GM19043 (cell line): ENCODE data around the gene GOT1.

Experiments used
- ATAC-seq: cut with Tn5 transposase; IDR thresholded peaks from one replicate; pipeline ENCODE4 v1.9.1; 2021; ENCODE audit warnings: low read depth; ENCODE audit not compliant: unreplicated experiment

Gene GOT1

DNA sequence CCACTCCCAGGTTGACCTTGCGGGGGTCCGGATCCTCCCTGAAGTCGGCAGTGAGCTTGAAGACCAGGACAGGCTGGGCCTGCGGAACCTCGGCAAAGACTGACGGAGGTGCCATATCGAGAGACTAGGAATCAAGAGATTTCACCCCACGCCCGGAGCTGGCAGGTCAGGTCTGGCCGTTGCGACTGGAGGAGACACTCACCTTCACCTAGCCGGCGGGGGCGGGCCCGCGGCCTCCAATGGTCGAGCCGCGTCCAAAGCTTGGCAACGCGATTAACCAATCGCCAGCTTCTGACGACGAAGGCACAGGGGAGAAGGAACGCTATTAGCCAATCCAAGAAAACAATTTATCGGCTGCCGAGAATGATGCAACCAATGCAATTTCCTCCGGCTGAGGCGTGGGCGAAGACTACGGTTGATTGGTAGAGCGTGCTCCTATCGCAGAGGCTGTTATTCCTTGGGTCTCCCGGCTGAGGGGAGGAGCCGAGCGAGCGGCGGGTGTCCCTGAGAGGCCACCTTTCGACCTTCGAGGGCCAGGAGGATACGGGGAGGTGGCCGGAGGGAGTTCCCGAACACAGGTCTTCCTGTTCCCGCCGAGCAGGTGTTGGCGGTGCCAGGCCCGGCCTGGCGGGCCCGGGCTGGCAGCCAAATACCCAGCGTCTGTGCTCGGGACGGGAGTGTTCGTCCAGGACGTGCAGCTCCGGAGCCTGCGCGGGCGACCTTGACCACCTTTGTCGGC is at the start of gene GOT1:
GOT1 (minus strand) TSS at position 174 of the 739 bp plus-strand sequence; CDS start at position 115, 59 bp downstream.
- peak; percentile 95 for ATAC-seq

DNA sequence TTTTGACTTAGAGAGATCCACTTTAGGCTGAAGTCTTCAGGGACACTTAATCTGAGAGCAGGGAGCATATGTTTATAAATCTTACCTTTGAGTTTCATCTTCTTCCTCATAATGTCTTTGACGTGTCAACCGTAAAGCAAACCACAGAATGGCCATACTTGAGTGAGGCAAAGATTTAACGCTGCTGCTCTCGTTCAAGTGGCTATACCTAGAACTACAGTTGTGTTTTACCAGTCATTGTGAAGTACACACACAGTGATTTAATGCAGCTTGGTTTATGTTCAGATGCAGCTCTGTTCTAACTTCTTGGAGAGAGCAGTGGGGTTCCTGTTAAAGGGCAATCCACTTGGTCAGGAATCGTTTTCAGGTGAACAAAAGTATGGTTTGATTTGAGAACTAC is 39.9 kb upstream of the GOT1 start:
- no peak for ATAC-seq

DNA sequence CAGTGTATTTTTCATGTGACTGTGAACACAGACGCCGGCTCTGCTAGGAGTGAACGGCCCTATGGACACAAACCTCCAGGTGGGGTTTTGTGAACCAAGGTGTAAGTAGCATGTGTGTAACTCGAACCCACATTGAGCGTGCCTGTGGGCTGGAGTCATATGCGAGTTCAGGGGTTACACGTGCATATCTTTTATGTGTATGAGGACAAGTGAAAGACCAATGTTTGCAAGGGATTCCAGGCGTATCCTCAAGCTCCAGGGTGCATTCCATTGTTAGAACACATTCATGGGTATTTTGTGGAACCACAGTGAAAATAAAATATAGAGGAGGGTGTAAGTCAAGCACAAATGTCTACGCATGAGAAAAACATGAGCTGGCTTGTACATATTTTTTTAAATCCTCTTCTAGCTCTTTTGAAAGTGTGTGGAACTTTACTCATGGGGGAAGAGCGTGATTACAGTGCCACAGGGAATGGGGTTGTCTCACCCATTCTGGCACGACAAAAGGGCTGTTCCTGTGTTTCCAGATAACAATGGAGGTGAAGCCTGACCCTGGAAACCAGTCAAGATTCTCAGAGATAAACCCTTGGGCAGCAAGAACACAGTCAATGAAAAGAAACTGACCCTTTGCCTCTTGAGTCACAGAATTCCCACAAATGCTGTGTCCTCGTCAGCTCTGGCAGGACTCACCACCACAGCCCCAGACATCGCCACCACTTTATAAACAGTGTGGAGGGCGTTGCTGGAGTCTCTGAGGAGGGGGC is 37.0 kb upstream of the GOT1 start:
- no peak for ATAC-seq

DNA sequence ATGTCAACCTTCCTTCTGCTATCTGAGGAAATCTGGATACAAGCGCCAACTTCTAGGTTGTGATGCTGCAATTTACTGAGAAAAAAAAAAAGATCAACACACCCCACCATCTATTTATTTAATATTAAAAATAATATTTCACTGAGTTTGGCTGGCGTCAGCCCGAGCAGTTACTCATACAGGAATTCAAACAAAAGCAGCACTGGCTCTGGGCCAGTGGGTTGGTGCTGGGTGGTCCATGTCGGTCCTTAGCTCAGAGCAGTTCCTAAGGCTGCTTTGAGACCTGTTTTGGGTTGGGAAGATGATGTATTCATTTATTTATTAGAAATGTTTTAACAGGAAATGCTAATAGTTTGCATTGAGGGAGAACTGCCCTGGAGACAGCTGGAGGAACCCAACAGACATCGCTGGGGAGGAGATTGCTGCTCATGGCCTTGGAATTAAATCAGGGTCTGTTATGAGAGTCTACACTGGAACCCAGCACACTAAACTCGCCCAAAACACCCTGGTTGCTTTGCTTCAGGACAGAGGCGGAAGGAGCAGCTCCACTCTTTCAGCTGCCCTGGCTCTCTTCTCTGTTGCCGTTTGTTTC is 36.3 kb upstream of the GOT1 start:
- ATAC-seq, result no peak

DNA sequence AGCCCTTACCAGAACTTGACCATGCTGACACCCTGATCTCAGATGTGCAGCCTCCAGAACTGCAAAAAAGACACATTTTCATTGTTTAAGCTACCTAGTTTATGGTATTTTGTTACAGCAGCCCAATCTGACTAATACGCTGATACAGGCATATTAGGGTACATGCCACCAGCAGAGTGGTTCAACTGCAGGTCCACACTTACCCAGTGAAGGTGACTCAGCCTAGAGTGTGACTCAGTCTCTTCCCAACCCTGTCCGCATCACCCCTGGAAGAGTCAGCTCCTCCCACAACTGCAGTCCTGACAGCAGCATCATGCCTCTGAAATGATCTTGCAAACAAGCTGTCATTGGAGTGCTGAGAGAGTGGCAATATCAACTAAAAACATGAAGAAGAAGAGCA is 30.8 kb upstream of the GOT1 start:
- ATAC-seq, result no peak

DNA sequence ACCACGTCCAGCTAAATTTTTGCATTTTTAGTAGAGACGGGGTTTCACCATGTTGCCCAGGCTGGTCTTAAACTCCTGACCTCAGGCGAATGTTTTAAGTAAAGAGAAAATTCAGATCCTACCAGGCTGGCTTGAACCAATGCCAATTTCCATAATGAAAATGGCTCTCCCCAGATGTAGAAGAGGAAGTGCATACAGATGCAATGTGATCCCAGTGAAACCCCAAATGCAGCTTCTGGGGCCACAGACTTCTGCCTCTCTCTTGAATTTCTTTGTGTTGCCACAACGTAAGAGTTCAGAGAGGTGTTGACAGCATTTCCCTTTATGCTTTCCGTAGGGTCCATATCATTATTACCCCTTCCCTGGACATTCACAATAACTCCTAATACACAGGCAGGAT is 29.6 kb upstream of the GOT1 start:
- no peak for ATAC-seq

DNA sequence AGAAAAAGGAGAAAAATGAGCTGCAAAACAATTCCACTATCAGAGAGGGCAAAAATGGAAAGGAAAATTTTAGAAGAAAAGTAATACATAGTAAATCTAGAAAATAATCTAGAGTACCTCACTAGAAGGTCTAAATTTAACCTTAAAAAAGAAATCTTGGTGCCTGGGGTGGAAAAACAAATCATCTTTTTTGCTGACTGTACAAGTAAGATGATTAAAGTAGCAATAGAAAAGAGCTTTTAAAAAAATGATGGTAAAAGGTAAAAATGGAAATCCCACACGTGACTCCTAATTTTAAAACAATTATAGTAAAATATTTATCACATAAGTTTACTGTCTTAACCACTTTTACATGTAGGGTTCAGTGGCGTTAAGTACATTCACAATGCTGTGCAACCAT is 28.8 kb upstream of the GOT1 start:
- no peak for ATAC-seq

DNA sequence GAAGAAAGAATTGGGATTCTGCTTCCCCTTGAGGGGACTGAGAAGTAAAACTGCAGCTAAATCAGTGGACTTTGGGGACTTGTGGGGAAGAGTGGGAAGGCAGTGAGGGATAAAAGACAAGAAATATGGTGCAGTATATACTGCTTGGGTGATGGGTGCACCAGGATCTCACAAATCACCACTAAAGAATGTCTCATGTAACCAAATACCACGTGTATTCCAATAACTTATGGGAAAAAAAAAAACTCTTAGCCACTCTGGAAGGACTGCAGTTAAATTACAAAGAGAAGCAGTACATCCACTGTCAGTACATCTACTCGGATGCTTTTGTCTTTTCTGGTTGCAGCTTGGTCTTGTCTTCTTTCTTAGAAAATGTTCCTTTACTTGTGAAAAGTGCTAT is 27.4 kb upstream of the GOT1 start:
- ATAC-seq, result no peak

DNA sequence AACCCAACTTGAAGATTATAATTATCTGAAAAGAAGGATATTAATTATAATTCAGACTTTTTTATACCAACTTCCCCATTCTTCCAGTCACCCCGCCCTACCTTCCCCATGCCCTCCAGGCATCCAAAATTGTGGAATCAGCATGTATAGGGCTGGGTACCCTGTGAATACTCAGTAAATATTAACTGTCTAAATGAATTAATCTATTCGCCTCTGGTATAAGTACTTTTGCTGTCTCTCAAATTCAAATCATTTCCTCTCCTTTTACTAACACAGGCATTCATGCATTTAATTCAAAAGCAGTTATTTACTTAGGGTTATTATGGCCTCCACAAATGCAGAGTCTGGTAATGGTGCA is 26.5 kb upstream of the GOT1 start:
- ATAC-seq, result no peak

DNA sequence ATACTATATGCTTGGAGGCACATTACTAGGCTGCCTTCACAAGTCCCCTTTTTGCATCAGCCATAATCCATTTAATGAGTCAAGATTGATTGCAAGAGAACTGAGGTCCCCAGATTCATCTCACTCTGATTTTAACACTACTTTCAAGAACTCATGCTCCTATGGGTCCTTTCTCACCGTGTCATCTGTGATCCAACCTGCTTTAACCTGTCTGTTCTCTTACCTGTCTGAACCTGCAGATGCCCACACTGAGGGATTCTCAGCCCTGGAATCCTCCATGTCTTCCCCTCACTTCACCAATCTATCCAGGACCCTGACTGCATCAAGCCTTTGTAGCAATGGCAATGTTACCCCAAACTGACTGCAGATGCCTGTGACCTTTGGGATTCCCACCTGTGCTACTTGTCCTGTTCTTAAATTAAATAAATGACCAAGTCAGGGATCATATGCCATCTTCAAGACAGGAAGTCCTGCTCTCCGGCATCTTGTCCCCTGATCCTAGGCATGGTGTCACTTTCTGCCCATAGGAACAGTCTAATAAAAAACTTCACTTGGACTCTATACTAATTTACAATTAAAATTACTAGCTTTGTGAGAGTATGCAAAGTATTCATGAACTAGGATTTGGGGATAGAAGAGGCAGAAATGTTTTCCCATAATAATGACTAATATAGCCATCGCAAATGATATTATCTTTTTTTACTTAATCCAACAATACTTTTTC is 25.9 kb upstream of the GOT1 start:
- ATAC-seq, result no peak

DNA sequence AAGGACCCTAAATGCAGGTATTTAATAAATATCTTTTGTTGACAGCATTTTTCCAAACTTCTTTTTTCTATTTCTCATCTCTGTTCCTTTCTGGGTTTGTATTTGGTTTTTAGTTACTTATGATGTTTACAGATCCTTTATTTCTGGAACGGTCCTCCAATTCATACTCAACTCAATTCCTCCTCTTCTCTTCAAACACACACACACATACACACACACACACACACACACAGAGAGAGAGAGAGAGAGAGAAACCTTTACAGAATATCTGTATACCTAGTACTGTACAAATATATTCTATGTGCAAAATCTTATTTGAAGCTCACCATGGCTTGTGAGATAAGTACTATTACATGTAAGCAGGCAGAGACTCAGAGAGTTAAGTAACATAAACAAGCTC is 21.6 kb upstream of the GOT1 start:
- no peak for ATAC-seq

DNA sequence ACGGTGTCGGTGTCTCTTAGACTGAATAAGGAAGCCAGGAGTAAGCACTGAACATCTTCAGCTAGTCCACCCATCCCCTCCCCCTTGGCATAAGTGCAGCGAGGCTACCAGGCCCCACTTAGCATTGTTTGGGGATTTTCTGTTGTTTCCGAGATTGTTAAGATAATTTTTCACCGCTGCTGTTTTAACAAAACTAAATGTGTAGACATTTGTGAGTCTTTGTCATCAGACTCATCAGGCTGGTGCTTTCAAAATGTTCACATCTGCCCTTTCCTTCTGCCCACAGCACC is 21.0 kb upstream of the GOT1 start:
- no peak for ATAC-seq

DNA sequence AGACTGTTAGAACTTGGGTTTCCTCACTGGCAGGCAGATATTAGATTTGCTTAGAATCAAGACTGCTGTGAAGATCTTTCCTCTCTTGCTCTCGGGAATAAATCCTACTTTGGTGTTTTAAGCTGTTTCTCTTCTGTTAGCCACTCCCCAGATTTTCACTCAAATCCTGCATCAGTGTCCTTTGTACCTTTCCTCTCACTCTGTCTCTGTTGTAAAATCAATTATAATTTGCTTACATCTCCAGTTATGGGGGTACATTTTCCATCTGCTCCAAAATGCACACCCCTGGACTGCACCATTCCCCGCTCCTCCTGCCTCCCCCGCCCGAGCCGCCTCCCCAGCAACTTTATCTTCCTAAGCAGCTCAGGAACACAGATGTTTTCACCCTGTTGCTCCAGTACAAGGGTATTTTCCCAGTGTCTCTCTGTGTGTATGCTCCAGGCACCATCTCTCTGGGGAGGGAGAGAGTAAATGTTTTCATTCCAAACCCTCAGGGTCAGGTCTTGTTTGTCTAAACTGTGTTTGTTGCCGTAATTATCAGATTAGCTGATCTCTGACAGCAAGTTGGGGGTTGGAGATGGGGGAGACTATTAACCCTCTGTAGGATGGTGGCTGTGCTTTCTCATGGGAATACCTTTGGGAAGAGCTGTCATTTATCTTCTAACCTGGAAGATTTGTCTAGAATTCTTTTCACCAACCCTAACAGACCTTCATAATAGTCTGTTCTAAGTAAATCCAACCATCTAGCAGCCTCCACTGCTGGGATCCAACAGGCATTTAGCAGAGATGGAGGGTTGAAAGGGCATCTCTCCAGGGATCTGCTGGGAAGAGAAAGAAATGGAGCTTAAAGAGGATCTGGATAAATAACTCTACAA is 20.4 kb upstream of the GOT1 start:
- ATAC-seq, result no peak

DNA sequence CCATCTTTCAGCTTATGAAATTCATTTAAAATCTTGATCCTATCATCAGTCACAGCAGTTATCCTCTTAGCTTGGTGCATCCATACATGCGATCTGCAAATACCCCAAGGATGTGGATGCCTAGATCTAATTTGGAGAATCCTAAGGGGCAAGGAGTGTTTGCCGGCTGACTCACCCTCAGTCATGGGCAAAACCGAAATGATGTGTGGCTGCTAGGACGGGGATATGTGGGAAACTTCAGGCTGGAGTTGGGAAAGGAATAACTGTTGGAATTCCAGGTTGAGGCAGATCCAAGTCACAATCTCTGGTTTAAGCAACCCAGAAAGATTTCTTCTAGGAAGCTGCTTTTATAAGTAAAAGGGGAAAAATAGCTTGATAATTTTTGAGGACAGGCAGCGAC is 19.7 kb upstream of the GOT1 start:
- ATAC-seq, result no peak

DNA sequence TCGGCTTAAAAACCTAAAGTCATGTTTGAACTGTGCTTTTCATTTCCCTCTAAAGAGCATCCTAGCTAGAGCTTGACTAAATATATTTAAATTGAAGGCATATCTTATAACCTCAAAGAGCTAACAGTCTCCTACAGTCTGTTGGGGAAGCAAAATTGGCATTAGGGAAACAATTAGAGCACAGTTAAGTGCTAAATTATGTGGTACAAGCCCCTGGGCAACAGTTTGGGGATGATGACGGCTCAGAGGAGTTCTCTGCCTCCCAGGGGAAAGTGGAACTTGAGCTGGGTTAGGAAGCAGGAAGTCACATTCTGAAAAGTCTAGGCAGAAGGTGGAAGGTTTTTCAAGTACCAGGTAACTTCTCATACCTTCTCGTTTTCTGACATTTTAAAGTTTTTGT is 18.6 kb upstream of the GOT1 start:
- no peak for ATAC-seq

DNA sequence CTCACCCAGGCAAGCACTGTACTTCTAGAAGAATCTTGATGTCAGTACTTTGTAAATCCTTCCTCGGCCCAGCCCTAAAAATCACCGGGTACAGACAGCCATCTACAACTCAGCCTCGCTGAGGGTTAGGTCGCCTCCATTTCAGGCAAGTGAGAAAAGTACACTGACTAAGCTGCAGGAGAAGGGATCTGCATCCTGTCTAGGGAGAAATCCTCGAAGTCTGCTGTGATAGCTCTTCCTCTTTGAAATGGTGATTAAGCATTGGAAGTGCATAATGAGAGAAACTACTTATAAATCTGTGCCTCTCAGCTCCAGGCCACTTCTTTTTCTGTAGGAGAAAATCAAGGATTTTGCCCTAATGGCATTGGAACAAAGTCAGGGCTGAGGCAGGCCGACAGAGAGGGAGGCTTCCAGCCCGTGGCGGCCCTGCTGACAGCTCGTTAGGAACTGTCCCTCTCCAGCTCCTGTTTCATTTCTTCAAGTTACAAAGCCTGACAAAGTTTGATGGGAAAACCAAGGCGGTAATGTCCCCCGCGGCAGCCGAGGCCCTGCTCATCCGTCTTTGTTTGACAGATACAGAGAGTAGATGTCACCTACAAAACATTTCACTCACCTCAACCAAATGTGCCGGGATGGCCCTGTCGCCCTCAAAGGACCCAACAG is 14.1 kb upstream of the GOT1 start:
- no peak for ATAC-seq

DNA sequence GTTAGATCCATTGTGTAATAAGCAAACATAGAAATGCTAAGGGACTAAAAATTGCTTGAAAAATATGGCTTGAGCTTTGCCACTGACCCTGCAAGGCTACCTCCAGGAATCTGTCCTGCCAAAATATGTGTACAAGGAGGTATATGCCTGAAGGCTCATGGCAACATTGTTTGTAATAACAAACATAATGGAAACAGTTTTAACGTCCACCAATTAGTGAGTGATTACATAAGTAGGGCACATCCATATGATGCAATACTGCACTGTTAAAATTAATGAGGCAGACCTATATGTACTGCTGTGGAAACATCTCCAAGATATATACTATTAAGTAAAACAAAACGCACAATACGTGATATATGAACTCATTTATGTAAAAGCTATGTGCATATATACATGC is 13.1 kb upstream of the GOT1 start:
- ATAC-seq, result no peak

DNA sequence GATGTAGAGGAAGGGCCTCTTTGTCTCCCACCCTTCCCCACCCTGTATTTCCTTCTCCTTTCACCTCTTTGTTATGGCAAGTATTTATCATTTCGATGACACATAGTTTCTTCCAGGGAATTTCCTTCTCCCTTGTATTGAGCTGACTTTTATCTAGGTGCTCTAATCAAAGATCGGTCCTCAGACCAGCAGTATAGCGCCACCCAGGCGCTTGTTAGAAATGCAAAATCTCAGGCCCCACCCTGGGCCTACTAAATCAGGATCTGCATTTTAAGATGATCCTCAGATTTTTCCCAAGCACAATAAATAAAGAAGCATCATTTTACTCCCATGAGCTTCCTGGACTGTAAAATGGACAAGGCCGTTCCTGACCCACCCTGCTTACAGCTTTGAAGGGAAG is 12.0 kb upstream of the GOT1 start:
- ATAC-seq, result no peak

DNA sequence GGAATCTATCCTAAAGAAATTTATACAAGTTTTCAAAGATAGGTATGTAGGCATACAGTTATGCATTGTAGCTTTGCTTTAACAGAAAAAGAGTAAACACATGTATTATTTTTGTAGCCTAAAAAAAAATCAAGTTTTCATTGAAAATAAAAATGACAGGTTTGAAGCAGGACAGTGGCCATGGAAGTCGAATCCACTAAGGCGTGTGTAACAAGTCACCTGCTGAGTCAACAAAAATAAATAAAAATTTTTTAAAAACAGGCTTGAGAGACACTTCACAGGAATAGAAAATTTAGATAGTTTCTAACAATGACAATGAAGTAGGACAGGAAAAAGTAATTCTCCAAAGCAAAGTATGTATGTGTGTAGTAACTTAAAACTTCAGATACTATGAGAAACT is 8.5 kb upstream of the GOT1 start:
- no peak for ATAC-seq

DNA sequence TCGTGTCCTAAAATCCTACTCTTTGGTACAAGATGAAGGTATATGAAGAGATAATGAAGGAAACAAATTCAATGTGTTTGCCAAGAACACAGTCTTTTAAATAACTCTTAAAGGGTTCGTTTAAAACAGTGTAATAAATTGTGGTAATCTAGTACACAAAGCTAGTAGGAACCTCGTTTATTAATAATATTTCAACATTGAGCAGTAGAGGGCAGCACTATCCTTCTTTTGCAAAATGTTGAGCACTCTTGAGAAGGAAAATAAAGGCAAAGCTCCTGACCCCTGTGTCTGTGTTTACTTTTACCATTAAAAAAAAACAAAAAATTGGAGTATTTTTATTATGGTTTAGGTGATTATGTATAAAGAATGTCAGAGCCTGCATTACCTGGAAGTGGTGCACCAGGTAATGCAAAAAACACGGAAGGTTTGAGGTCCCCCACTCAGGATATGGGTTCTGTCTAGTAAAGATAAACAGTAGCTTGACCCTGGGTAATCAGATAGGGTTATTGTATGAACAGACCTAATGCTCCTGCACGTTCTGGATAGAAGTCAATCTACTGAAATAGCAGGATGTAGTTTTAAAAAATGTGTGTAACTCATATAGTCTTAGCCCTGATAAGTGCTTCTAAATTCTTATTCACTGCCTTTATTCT is 5.7 kb upstream of the GOT1 start:
- ATAC-seq, result peak; percentile 48
